ENCODE results near the gene KCNJ9. TPM values are rescaled to one million over a fixed set of nuclear protein-coding genes. Genes with fewer than 3 reads are reported as not detected.
A peak's percentile ranks its signal among the peaks of the same experiment; 100 is the strongest.

KCNJ9 gene
- total and polyA plus RNA-seq, 2 of the 13 experiments (the other 11 are each of a cell fraction or from before 2014, with no cell fraction given): not detected

GRCh38 chr1:160053548-160054365 is 27.6 kb upstream of the KCNJ9 start (continued):
- TF ChIP-seq IRF1 (CRISPR knock-in tag; IDR thresholded peaks at IDR 0.05; ENCODE audit: low read depth) (no peak), NCOA5 (CRISPR knock-in tag; IDR thresholded peaks at IDR 0.05) (no peak), ZNF784 (CRISPR knock-in tag; IDR thresholded peaks at IDR 0.05; ENCODE audit: borderline replicate concordance) (no peak), STAT6 (CRISPR knock-in tag; IDR thresholded peaks at IDR 0.05; ENCODE audit: borderline replicate concordance) (no peak), HNRNPUL1 (IDR thresholded peaks at IDR 0.05; ENCODE audit: low read depth, low read length) (no peak), ZFAT (CRISPR knock-in tag; conservative IDR thresholded peaks at IDR 0.05) (no peak), ZNF839 (CRISPR knock-in tag; IDR thresholded peaks at IDR 0.05; ENCODE audit: borderline replicate concordance) (no peak), SOX6 (IDR thresholded peaks at IDR 0.05) (no peak), SOX6 (CRISPR knock-in tag; IDR thresholded peaks at IDR 0.05) (peak; percentile 99), ELF1 (CRISPR knock-in tag; IDR thresholded peaks at IDR 0.05) (no peak; the same call in 1 of the 2 replicates), NPAS2 (CRISPR knock-in tag; IDR thresholded peaks at IDR 0.05; ENCODE audit: borderline replicate concordance) (no peak), ZNF12 (CRISPR knock-in tag; IDR thresholded peaks at IDR 0.05) (no peak), ATF3 (CRISPR knock-in tag; IDR thresholded peaks at IDR 0.05) (peak; percentile 86), THRA (CRISPR knock-in tag; IDR thresholded peaks at IDR 0.05; ENCODE audit: borderline replicate concordance) (peak; percentile 99), CEBPG (CRISPR knock-in tag; IDR thresholded peaks at IDR 0.05) (peak; percentile 56), NFIC (IDR thresholded peaks at IDR 0.05; ENCODE audit: low read length) (peak; percentile 80; the same call in 1 of the 2 replicates), RORA (CRISPR knock-in tag; IDR thresholded peaks at IDR 0.05) (no peak), RERE (CRISPR knock-in tag; IDR thresholded peaks at IDR 0.05; ENCODE audit: low read depth) (peak; percentile 56; the same call in 1 of the 2 replicates)
